Prostate gland (tissue), 2 donors: Measurements from ENCODE around the gene HTR3E.

Experiments
- POLR2A ChIP-seq: fragments of 450-650 bp; IDR thresholded peaks from one replicate; pipeline ENCODE4 v1.6.1; 2016; ENCODE audit warnings: antibody characterized with exemption, mild to moderate bottlenecking
- POLR2AphosphoS5 ChIP-seq: sonication (generic); formaldehyde crosslinking; IDR thresholded peaks from one replicate; pipeline ENCODE4 v1.6.1; 2017; ENCODE audit warnings: antibody characterized with exemption
- TF ChIP-seq, protein P1 (sequence below), 4 experiments: fragments of 200-600 bp in 2 of 4; fragments of 450-650 bp in 2 of 4; sonication (generic) in 2 of 4; IDR thresholded peaks; 1 replicate in 3 of 4; 2 replicates in 1 of 4; pipeline ENCODE4 v1.5.1; 2016 to 2019; ENCODE audit warnings: antibody characterized with exemption in 4 of 4, mild to moderate bottlenecking in 2 of 4, moderate library complexity in 2 of 4

DNA sequence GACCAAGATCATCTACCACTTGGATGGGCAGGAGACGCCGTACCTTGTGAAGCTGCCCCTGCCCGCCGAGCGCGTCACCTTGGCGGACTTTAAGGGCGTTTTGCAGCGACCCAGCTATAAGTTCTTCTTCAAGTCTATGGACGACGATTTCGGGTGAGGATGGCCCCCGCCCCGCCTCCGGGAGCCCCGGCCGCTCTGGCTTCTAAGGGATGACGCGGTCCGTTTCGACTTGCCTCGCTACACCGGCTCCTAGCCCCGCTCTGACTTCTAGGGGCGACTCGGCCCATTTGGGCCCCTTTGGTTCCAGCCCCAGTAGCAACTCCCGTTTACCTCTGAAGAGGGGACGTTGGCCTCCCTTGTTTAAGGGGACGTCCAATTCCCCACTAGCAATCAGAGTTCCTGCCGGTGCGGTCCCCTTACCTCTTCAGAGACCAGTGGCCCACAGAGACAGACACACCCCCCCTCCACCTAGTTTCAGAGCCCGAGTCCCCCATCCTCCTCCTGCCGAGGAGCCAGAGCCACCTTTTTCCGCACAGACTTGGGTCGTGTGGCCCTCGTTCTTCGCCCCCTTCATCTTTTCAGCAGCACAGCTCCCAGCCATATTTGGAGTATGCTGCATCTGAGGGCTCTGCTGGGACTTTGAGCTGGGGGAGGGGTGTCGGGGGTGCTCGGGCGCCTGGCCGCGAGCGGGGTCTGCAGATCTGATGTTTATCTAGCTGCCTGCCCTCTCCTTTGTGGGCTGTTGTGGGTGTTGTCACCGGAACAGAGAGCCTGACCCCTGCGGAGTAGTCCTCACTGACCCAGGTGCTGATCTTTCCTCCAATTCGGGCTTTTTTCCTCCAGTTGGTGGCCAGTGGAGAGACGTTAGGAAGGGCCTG is 59.0 kb downstream of the HTR3E start:
- TF ChIP-seq POLR2A (no peak), POLR2AphosphoS5 (no peak)
- TF ChIP-seq, protein P1, sequence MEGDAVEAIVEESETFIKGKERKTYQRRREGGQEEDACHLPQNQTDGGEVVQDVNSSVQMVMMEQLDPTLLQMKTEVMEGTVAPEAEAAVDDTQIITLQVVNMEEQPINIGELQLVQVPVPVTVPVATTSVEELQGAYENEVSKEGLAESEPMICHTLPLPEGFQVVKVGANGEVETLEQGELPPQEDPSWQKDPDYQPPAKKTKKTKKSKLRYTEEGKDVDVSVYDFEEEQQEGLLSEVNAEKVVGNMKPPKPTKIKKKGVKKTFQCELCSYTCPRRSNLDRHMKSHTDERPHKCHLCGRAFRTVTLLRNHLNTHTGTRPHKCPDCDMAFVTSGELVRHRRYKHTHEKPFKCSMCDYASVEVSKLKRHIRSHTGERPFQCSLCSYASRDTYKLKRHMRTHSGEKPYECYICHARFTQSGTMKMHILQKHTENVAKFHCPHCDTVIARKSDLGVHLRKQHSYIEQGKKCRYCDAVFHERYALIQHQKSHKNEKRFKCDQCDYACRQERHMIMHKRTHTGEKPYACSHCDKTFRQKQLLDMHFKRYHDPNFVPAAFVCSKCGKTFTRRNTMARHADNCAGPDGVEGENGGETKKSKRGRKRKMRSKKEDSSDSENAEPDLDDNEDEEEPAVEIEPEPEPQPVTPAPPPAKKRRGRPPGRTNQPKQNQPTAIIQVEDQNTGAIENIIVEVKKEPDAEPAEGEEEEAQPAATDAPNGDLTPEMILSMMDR (IDR thresholded peaks at IDR 0.05) = no peak
